Hepatocyte (in vitro differentiated cells): Measurements from ENCODE around the gene PXN. TPM values are rescaled to one million over a fixed set of nuclear protein-coding genes. Genes with fewer than 3 reads are reported as not detected.

Source experiments
- DNase-seq: peaks from one replicate; pipeline ENCODE4 v3.0.0-alpha.2; 2016; ENCODE audit warnings: low spot score
- H2AFZ ChIP-seq: fragments of 200-600 bp; sonication (generic); 2 replicates; pipeline ENCODE4 v1.6.0; 2016; ENCODE audit warnings: antibody characterized with exemption, mild to moderate bottlenecking
- H3K27ac ChIP-seq: fragments of 200-600 bp; sonication (generic); 2 replicates; pipeline ENCODE4 v1.5.1; 2016; ENCODE audit warnings: mild to moderate bottlenecking
- H3K27me3 ChIP-seq: fragments of 200-600 bp; sonication (generic); 2 replicates; pipeline ENCODE4 v1.6.1; 2016
- H3K36me3 ChIP-seq: fragments of 200-600 bp; sonication (generic); replicated peaks from 2 replicates; pipeline ENCODE4 v1.5.1; 2016; ENCODE audit warnings: low read depth; ENCODE audit not compliant: insufficient read depth
- H3K4me1 ChIP-seq: fragments of 200-600 bp; sonication (generic); 2 replicates; pipeline ENCODE4 v1.5.1; 2016; ENCODE audit warnings: mild to moderate bottlenecking, moderate library complexity; ENCODE audit not compliant: insufficient read depth
- H3K4me2 ChIP-seq: fragments of 200-600 bp; sonication (generic); 2 replicates; pipeline ENCODE4 v1.6.0; 2016
- H3K4me3 ChIP-seq: fragments of 200-600 bp; sonication (generic); 2 replicates; pipeline ENCODE4 v1.5.1; 2016; ENCODE audit warnings: mild to moderate bottlenecking
- H3K79me2 ChIP-seq: fragments of 200-600 bp; sonication (generic); 2 replicates; pipeline ENCODE4 v1.6.0; 2017; ENCODE audit warnings: mild to moderate bottlenecking
- H3K9me2 ChIP-seq: fragments of 200-600 bp; sonication (generic); replicated peaks from 2 replicates; pipeline ENCODE4 v1.6.0; 2017; ENCODE audit warnings: mild to moderate bottlenecking; ENCODE audit not compliant: insufficient read depth
- H3K9me3 ChIP-seq: fragments of 200-600 bp; sonication (generic); 2 replicates; pipeline ENCODE4 v1.5.1; 2016; ENCODE audit warnings: low read depth, mild to moderate bottlenecking
- H4K20me1 ChIP-seq: fragments of 200-600 bp; sonication (generic); 2 replicates; pipeline ENCODE4 v1.6.0; 2016; ENCODE audit warnings: mild to moderate bottlenecking; ENCODE audit not compliant: insufficient read depth, poor library complexity, severe bottlenecking
- CTCF ChIP-seq: fragments of 200-600 bp; sonication (generic); IDR thresholded peaks from 2 replicates; pipeline ENCODE4 v1.5.1; 2016; ENCODE audit warnings: antibody characterized with exemption, mild to moderate bottlenecking; ENCODE audit not compliant: poor library complexity
- EZH2 ChIP-seq: fragments of 200-600 bp; sonication (generic); IDR thresholded peaks from 2 replicates; pipeline ENCODE4 v1.6.1; 2016; ENCODE audit warnings: antibody characterized with exemption, mild to moderate bottlenecking, borderline replicate concordance
- EZH2phosphoT487 ChIP-seq: fragments of 200-600 bp; sonication (generic); IDR thresholded peaks from one replicate; pipeline ENCODE4 v1.6.1; 2018; ENCODE audit warnings: antibody characterized with exemption, mild to moderate bottlenecking, low read depth, moderate library complexity; ENCODE audit not compliant: unreplicated experiment, severe bottlenecking
- WGBS: methylation state at CpG from one replicate; pipeline ENCODE4 v1.1.6; 2016; ENCODE audit warnings: low lambda C conversion rate; ENCODE audit errors: missing lambda C conversion rate; 5-methylcytosine and 5-hydroxymethylcytosine counted together
- polyA plus RNA-seq: library from polyadenylated mRNA; unstranded; fragments of >200 nt; fragmentation: Nextera tagmentation; extraction: Ambion mirVana; gene quantifications from 2 replicates; pipeline ENCODE4 v1.2.1, GENCODE V29; 2016
- total RNA-seq: library from RNA; depleted of rRNA; stranded (reverse); fragments of >200 nt; gene quantifications from 2 replicates; pipeline ENCODE4 v1.2.3, GENCODE V29; 2014

PXN gene
- total and polyA plus RNA-seq, 2 experiments from 2014 or later, result 26.7 to 61.7 TPM

- peak overlapping the region; percentile 99 for H3K27ac ChIP-seq
- no peak for TF ChIP-seq EZH2phosphoT487
- no peak for TF ChIP-seq EZH2
- TF ChIP-seq CTCF, result no peak
- H3K4me1 ChIP-seq, result peaks cover 49% of the 10 kb centered on the region
- H3K9me2 ChIP-seq, result no peaks in the 10 kb centered on the region
- peak overlapping the region; percentile 60 for H3K4me2 ChIP-seq
- no peak overlapping the region for H3K4me3 ChIP-seq
- peaks cover 41% of the 10 kb centered on the region for H3K79me2 ChIP-seq
- DNase-seq, result no peak
- H3K36me3 ChIP-seq, result no peaks in the 10 kb centered on the region
- H4K20me1 ChIP-seq, result no peaks in the 10 kb centered on the region
- 94% methylated on average over 17 of the region's 19 CpGs for WGBS
- no peaks in the 10 kb centered on the region for H3K27me3 ChIP-seq
- H3K9me3 ChIP-seq, result no peaks in the 10 kb centered on the region
- no peak overlapping the region for H2AFZ ChIP-seq
Observed at GRCh38 chr12:120223458-120224303, 41.8 kb downstream of the PXN start.

GRCh38 chr12:120222288-120222832 is 43.2 kb downstream of the PXN start:
- 96% methylated on average over 10 of the region's 12 CpGs for WGBS
- H3K36me3 ChIP-seq, result no peaks in the 10 kb centered on the region
- H3K4me3 ChIP-seq, result no peak overlapping the region
- TF ChIP-seq CTCF, result no peak
- TF ChIP-seq EZH2, result no peak
- TF ChIP-seq EZH2phosphoT487, result no peak
- H3K4me2 ChIP-seq, result no peak overlapping the region
- H2AFZ ChIP-seq, result no peak overlapping the region
- peaks cover 37% of the 10 kb centered on the region for H3K4me1 ChIP-seq
- H3K79me2 ChIP-seq, result peaks cover 39% of the 10 kb centered on the region
- DNase-seq, result no peak
- H4K20me1 ChIP-seq, result no peaks in the 10 kb centered on the region
- H3K27me3 ChIP-seq, result no peaks in the 10 kb centered on the region
- no peak overlapping the region for H3K27ac ChIP-seq
- no peaks in the 10 kb centered on the region for H3K9me3 ChIP-seq
- no peaks in the 10 kb centered on the region for H3K9me2 ChIP-seq

- peaks cover 30% of the 10 kb centered on the region for H3K79me2 ChIP-seq
- TF ChIP-seq EZH2 (no peak), CTCF (no peak), EZH2phosphoT487 (no peak)
- no peak overlapping the region for H3K27ac ChIP-seq
- H3K9me2 ChIP-seq, result no peaks in the 10 kb centered on the region
- H3K4me3 ChIP-seq, result no peak overlapping the region
- DNase-seq, result no peak
- H3K27me3 ChIP-seq, result no peaks in the 10 kb centered on the region
- no peaks in the 10 kb centered on the region for H3K9me3 ChIP-seq
- WGBS, result 93% methylated on average over 13 of the region's 13 CpGs
- H3K4me2 ChIP-seq, result no peak overlapping the region
- peaks cover 29% of the 10 kb centered on the region for H3K4me1 ChIP-seq
- no peaks in the 10 kb centered on the region for H4K20me1 ChIP-seq
- no peaks in the 10 kb centered on the region for H3K36me3 ChIP-seq
- no peak overlapping the region for H2AFZ ChIP-seq
Observed at GRCh38 chr12:120221576-120221900, 44.0 kb downstream of the PXN start.
